Neural cell (in vitro differentiated cells): ENCODE results near the gene GNE. TPM values are rescaled to one million over a fixed set of nuclear protein-coding genes. Genes with fewer than 3 reads are reported as not detected.
"Not testable (repeated sequence)": the region's sequence is repeated elsewhere in the genome, so short reads cannot be mapped to it uniquely, and the experiment has no call there.

Source experiments
- H2AFZ ChIP-seq: fragments of 200-600, 300-800 bp; sonication (generic), shearing (Covaris generic); 2 replicates; pipeline ENCODE4 v1.6.0; 2014; ENCODE audit warnings: low read depth, mild to moderate bottlenecking, antibody characterized with exemption, low read length, moderate library complexity
- H3F3A ChIP-seq: fragments of 200-600 bp; shearing (Covaris generic); 2 replicates; pipeline ENCODE4 v1.6.1; 2016; ENCODE audit warnings: mild to moderate bottlenecking, moderate library complexity, mixed read lengths, antibody characterized with exemption, low read length; ENCODE audit not compliant: insufficient read depth, poor library complexity, severe bottlenecking
- H3K27ac ChIP-seq: fragments of 200-600, 300-800 bp; sonication (generic), shearing (Covaris generic); 2 replicates; pipeline ENCODE4 v1.5.1; 2014; ENCODE audit warnings: mild to moderate bottlenecking, low read length, moderate library complexity
- H3K27me3 ChIP-seq: fragments of 300-800, 200-600 bp; sonication (generic), shearing (Covaris generic); 2 replicates; pipeline ENCODE4 v1.6.0; 2014; ENCODE audit warnings: mild to moderate bottlenecking, low read depth, low read length, moderate library complexity; ENCODE audit not compliant: insufficient read depth
- H3K36me3 ChIP-seq: fragments of 300-800, 200-600 bp; sonication (generic), shearing (Covaris generic); 2 replicates; pipeline ENCODE4 v1.5.1; 2014; ENCODE audit warnings: mild to moderate bottlenecking, antibody characterized with exemption, low read length, moderate library complexity; ENCODE audit not compliant: insufficient read depth
- H3K4me2 ChIP-seq: fragments of 300-800, 200-600 bp; sonication (generic), shearing (Covaris generic); 2 replicates; pipeline ENCODE4 v1.6.0; 2014; ENCODE audit warnings: mild to moderate bottlenecking, low read length
- H3K4me3 ChIP-seq: fragments of 300-800, 200-600 bp; sonication (generic), shearing (Covaris generic); 2 replicates; pipeline ENCODE4 v1.5.1; 2014; ENCODE audit warnings: mild to moderate bottlenecking, low read length, moderate library complexity
- H3K79me2 ChIP-seq: fragments of 200-600 bp; shearing (Covaris generic); replicated peaks from 2 replicates; pipeline ENCODE4 v1.6.0; 2014; ENCODE audit warnings: mild to moderate bottlenecking, low read length, moderate library complexity; ENCODE audit not compliant: insufficient read depth
- H3K9ac ChIP-seq: fragments of 300-800, 200-600 bp; sonication (generic), shearing (Covaris generic); 2 replicates; pipeline ENCODE4 v1.6.1; 2016; ENCODE audit warnings: mild to moderate bottlenecking, low read length, mixed read lengths
- H3K9me2 ChIP-seq: fragments of 200-600 bp; shearing (Covaris generic); 2 replicates; pipeline ENCODE4 v1.6.1; 2016; ENCODE audit warnings: mild to moderate bottlenecking, low read length, mixed read lengths; ENCODE audit not compliant: insufficient read depth
- H3K9me3 ChIP-seq: fragments of 200-600, 300-800 bp; sonication (generic), shearing (Covaris generic); 2 replicates; pipeline ENCODE4 v1.6.1; 2016; ENCODE audit warnings: mild to moderate bottlenecking, mixed run types, low read length, moderate library complexity, mixed read lengths
- H4K20me1 ChIP-seq: fragments of 200-600 bp; shearing (Covaris generic); 2 replicates; pipeline ENCODE4 v1.6.1; 2016; ENCODE audit warnings: mild to moderate bottlenecking, mixed run types; ENCODE audit not compliant: insufficient read depth
- CTCF ChIP-seq: fragments of 450-650 bp; IDR thresholded peaks from 2 replicates; pipeline ENCODE4 v1.5.1; 2014; ENCODE audit warnings: antibody characterized with exemption, mild to moderate bottlenecking, moderate library complexity; ENCODE audit not compliant: poor library complexity, severe bottlenecking
- EP300 ChIP-seq: fragments of 450-650 bp; conservative IDR thresholded peaks from 2 replicates; pipeline ENCODE4 v1.6.1; 2014; ENCODE audit warnings: antibody characterized with exemption, mild to moderate bottlenecking, moderate library complexity; ENCODE audit not compliant: poor library complexity, severe bottlenecking
- EZH2 ChIP-seq: fragments of 200-600, 300-800 bp; shearing (Covaris generic), sonication (generic); IDR thresholded peaks from 2 replicates; pipeline ENCODE4 v1.6.1; 2014; ENCODE audit warnings: antibody characterized with exemption, low read length, borderline replicate concordance, mild to moderate bottlenecking; ENCODE audit not compliant: insufficient read depth, poor library complexity, severe bottlenecking
- MXI1 ChIP-seq: fragments of 450-650 bp; conservative IDR thresholded peaks from 2 replicates; pipeline ENCODE4 v1.6.1; 2014; ENCODE audit warnings: antibody characterized with exemption, mild to moderate bottlenecking; ENCODE audit not compliant: poor library complexity, severe bottlenecking
- POLR2AphosphoS5 ChIP-seq: IDR thresholded peaks from 2 replicates; pipeline ENCODE4 v1.6.1; 2012
- RAD21 ChIP-seq: fragments of 450-650 bp; conservative IDR thresholded peaks from 2 replicates; pipeline ENCODE4 v1.6.1; 2014; ENCODE audit warnings: antibody characterized with exemption, mild to moderate bottlenecking, moderate library complexity
- REST ChIP-seq: IDR thresholded peaks from 2 replicates; pipeline ENCODE4 v1.6.1; 2012; ENCODE audit warnings: borderline replicate concordance
- SMC3 ChIP-seq: fragments of 450-650 bp; conservative IDR thresholded peaks from 2 replicates; pipeline ENCODE4 v1.6.1; 2014; ENCODE audit warnings: antibody characterized with exemption, mild to moderate bottlenecking, moderate library complexity; ENCODE audit not compliant: poor library complexity
- TAF1 ChIP-seq: IDR thresholded peaks from 2 replicates; pipeline ENCODE4 v1.6.1; 2012; ENCODE audit warnings: low read depth
- polyA plus RNA-seq: library from polyadenylated mRNA; depleted of rRNA; stranded (reverse); fragments of >200 nt; gene quantifications from 2 replicates; pipeline ENCODE4 v1.2.3, GENCODE V29; 2014

GNE gene
- polyA plus RNA-seq, 1 donor from 2014 or later, result 22.7 TPM

- Histone ChIP-seq H3K27ac (no peak overlapping the region), H3K9me2 (no peaks in the 10 kb centered on the region), H3K79me2 (no peaks in the 10 kb centered on the region), H3K9me3 (no peaks in the 10 kb centered on the region), H3F3A (no peaks in the 10 kb centered on the region), H3K27me3 (no peaks in the 10 kb centered on the region), H3K36me3 (no peaks in the 10 kb centered on the region), H4K20me1 (no peaks in the 10 kb centered on the region), H3K4me3 (no peak overlapping the region), H3K9ac (no peak overlapping the region), H2AFZ (no peak overlapping the region), H3K4me2 (no peak overlapping the region)
- TF ChIP-seq MXI1 (no peak), SMC3 (no peak), REST (no peak), POLR2AphosphoS5 (no peak), CTCF (no peak), EZH2 (no peak), EP300 (no peak), TAF1 (no peak), RAD21 (no peak)
Observed at GRCh38 chr9:36275060-36275459, 16.8 kb upstream of the GNE start.

- not testable (repeated sequence) for H3K4me2 ChIP-seq, H3K4me3 ChIP-seq
Observed at GRCh38 chr9:36273354-36273753, 15.1 kb upstream of the GNE start.

GRCh38 chr9:36268007-36268427, 9.8 kb upstream of the GNE start:
- Histone ChIP-seq H3K27ac (no peak overlapping the region), H3F3A (no peaks in the 10 kb centered on the region), H2AFZ (no peak overlapping the region), H3K4me3 (no peak overlapping the region), H3K79me2 (no peaks in the 10 kb centered on the region), H3K27me3 (no peaks in the 10 kb centered on the region), H3K36me3 (no peaks in the 10 kb centered on the region), H3K4me2 (no peak overlapping the region), H3K9me2 (no peaks in the 10 kb centered on the region), H3K9me3 (no peaks in the 10 kb centered on the region), H4K20me1 (no peaks in the 10 kb centered on the region), H3K9ac (no peak overlapping the region)
- TF ChIP-seq CTCF (no peak), SMC3 (no peak), EZH2 (no peak), RAD21 (no peak), TAF1 (no peak), REST (no peak)

More at GRCh38 chr9:36273354-36273753, 15.1 kb upstream of the GNE start:
- not testable (repeated sequence) for H3K9me3 ChIP-seq, H3K9me2 ChIP-seq, H3K27ac ChIP-seq, H3K27me3 ChIP-seq, H3K36me3 ChIP-seq, H2AFZ ChIP-seq, H4K20me1 ChIP-seq, H3K79me2 ChIP-seq, H3K9ac ChIP-seq, H3F3A ChIP-seq
